HEK293 (cell line): ENCODE data around the gene MEF2C.

Source experiments
- GLI2 ChIP-seq: fragments of 450-650 bp; formaldehyde crosslinking; IDR thresholded peaks from 2 replicates; pipeline ENCODE4; 2017; ENCODE audit warnings: missing biosample characterization, missing genetic modification characterization, low read depth, borderline replicate concordance
- HIC1 ChIP-seq: fragments of 450-650 bp; formaldehyde crosslinking; IDR thresholded peaks from 2 replicates; pipeline ENCODE4 v1.5.1; 2016; ENCODE audit warnings: missing biosample characterization, missing genetic modification characterization
- KLF7 ChIP-seq: fragments of 450-650 bp; formaldehyde crosslinking; IDR thresholded peaks from 2 replicates; pipeline ENCODE4 v1.5.1; 2016; ENCODE audit warnings: missing biosample characterization, missing genetic modification characterization, borderline replicate concordance
- KLF9 ChIP-seq: fragments of 450-650 bp; formaldehyde crosslinking; IDR thresholded peaks from 2 replicates; pipeline ENCODE4 v1.5.1; 2016; ENCODE audit warnings: missing biosample characterization, missing genetic modification characterization, low read depth
- PRDM10 ChIP-seq: fragments of 450-650 bp; formaldehyde crosslinking; IDR thresholded peaks from 2 replicates; pipeline ENCODE4 v1.5.1; 2016; ENCODE audit warnings: missing biosample characterization, missing genetic modification characterization
- REST ChIP-seq: fragments of 450-650 bp; formaldehyde crosslinking; IDR thresholded peaks from 2 replicates; pipeline ENCODE4 v1.5.1; 2016; ENCODE audit warnings: missing biosample characterization, missing genetic modification characterization
- SALL2 ChIP-seq: fragments of 450-650 bp; formaldehyde crosslinking; IDR thresholded peaks from 2 replicates; pipeline ENCODE4 v1.5.0; 2017; ENCODE audit warnings: missing biosample characterization, mild to moderate bottlenecking, missing genetic modification characterization, borderline replicate concordance
- SP3 ChIP-seq: fragments of 450-650 bp; formaldehyde crosslinking; IDR thresholded peaks from 2 replicates; pipeline ENCODE4 v1.5.1; 2016; ENCODE audit warnings: missing biosample characterization, missing genetic modification characterization
- ZEB2 ChIP-seq: fragments of 450-650 bp; formaldehyde crosslinking; IDR thresholded peaks from 2 replicates; pipeline ENCODE4 v1.5.1; 2016; ENCODE audit warnings: missing biosample characterization, missing genetic modification characterization
- ZNF221 ChIP-seq: fragments of 450-650 bp; formaldehyde crosslinking; IDR thresholded peaks from 2 replicates; pipeline ENCODE4 v1.5.1; 2017; ENCODE audit warnings: missing biosample characterization, missing genetic modification characterization, borderline replicate concordance
- ZNF248 ChIP-seq: fragments of 450-650 bp; formaldehyde crosslinking; IDR thresholded peaks from 2 replicates; pipeline ENCODE4 v1.5.1; 2017; ENCODE audit warnings: missing biosample characterization, missing genetic modification characterization
- ZNF266 ChIP-seq: fragments of 450-650 bp; formaldehyde crosslinking; IDR thresholded peaks from 2 replicates; pipeline ENCODE4 v1.5.1; 2016; ENCODE audit warnings: missing biosample characterization, missing genetic modification characterization, low read depth
- ZNF366 ChIP-seq: fragments of 450-650 bp; formaldehyde crosslinking; conservative IDR thresholded peaks from 2 replicates; pipeline ENCODE4 v1.5.1; 2016; ENCODE audit warnings: missing biosample characterization, missing genetic modification characterization
- ZNF394 ChIP-seq: fragments of 450-650 bp; formaldehyde crosslinking; IDR thresholded peaks from 2 replicates; pipeline ENCODE4 v1.5.1; 2016; ENCODE audit warnings: missing biosample characterization, missing genetic modification characterization, mild to moderate bottlenecking, moderate library complexity, borderline replicate concordance
- ZNF510 ChIP-seq: fragments of 450-650 bp; formaldehyde crosslinking; IDR thresholded peaks from 2 replicates; pipeline ENCODE4 v1.5.1; 2018; ENCODE audit warnings: mild to moderate bottlenecking, missing genetic modification characterization, missing biosample characterization; ENCODE audit not compliant: insufficient replicate concordance
- ZNF521 ChIP-seq: fragments of 450-650 bp; formaldehyde crosslinking; IDR thresholded peaks from 2 replicates; pipeline ENCODE4 v1.5.1; 2017; ENCODE audit warnings: missing biosample characterization, mild to moderate bottlenecking, missing genetic modification characterization
- ZNF530 ChIP-seq: fragments of 450-650 bp; formaldehyde crosslinking; IDR thresholded peaks from 2 replicates; pipeline ENCODE4 v1.5.1; 2016; ENCODE audit warnings: low read depth, missing biosample characterization, missing genetic modification characterization
- ZNF548 ChIP-seq: fragments of 450-650 bp; formaldehyde crosslinking; IDR thresholded peaks from 2 replicates; pipeline ENCODE4 v1.5.1; 2016; ENCODE audit warnings: missing biosample characterization, missing genetic modification characterization
- ZNF555 ChIP-seq: fragments of 450-650 bp; formaldehyde crosslinking; conservative IDR thresholded peaks from 2 replicates; pipeline ENCODE4 v1.5.1; 2017; ENCODE audit warnings: missing biosample characterization, mild to moderate bottlenecking, missing genetic modification characterization, inconsistent platforms
- ZNF626 ChIP-seq: fragments of 450-650 bp; sonication (Bioruptor Pico); formaldehyde crosslinking; IDR thresholded peaks from 2 replicates; pipeline ENCODE4 v1.5.1; 2018; ENCODE audit warnings: missing biosample characterization, missing genetic modification characterization, inconsistent platforms
- ZNF654 ChIP-seq: fragments of 450-650 bp; formaldehyde crosslinking; IDR thresholded peaks from 2 replicates; pipeline ENCODE4 v1.5.1; 2016; ENCODE audit warnings: low read depth, missing biosample characterization, missing genetic modification characterization
- ZNF777 ChIP-seq: fragments of 450-650 bp; formaldehyde crosslinking; IDR thresholded peaks from 2 replicates; pipeline ENCODE4 v1.5.1; 2017; ENCODE audit warnings: missing biosample characterization, missing genetic modification characterization, borderline replicate concordance
- ZSCAN23 ChIP-seq: fragments of 450-650 bp; formaldehyde crosslinking; IDR thresholded peaks from 2 replicates; pipeline ENCODE4 v1.5.1; 2016; ENCODE audit warnings: missing biosample characterization, missing genetic modification characterization
- TF ChIP-seq, protein P1 (sequence below): sonication (generic); formaldehyde crosslinking; IDR thresholded peaks from 2 replicates; pipeline ENCODE4 v1.8.1; 2022; ENCODE audit warnings: mild to moderate bottlenecking, moderate library complexity, missing genetic modification reagents
- TF ChIP-seq, protein P2 (sequence below): fragments of 450-650 bp; formaldehyde crosslinking; IDR thresholded peaks from 2 replicates; pipeline ENCODE4 v1.5.1; 2017; ENCODE audit warnings: missing biosample characterization, mild to moderate bottlenecking, missing genetic modification characterization, moderate library complexity

Gene MEF2C

DNA sequence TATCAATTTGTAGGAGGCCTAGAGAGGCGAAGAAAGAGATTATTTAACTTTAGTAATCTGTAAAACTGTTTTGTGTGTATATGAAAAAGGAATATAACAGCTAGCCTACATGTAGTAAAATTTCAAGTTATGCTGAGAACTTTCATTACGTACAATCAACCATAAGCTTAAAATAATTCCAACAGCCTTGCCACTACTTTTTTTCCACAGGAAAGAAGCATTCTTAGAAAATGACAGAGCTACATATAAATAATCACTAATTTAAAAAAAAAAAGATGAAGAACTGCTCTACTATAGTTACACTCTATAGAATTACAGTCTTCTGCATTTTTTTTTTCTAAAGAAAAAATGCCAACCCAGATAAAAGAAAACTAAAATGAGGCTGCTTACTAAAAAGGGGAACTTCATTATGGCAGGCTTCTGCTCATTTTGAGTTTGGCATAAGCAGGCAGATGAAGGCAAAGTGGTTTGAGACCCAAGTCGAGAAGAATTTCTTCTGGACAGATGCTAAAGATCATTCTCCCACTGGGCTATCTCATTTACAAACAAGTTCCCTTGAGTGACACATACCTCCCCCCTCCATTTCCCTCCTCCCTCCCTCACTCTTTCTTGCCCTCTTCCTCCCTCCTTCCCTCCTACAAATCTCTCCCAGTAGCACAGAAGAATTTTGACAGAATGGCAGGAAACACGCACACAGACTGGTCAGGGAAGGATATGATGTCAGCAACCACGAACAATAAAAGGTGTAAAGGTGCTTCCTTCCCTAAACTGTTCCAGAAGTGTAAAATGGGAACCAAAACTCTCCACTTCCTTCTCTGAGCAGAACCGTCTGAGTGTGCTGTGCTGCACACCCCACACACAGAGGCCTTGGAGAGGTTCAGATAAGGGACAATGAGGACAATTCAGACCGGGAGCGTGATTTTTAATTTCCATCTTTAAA lies 56.1 kb downstream of the MEF2C start (continued):
- TF ChIP-seq HIC1 (tag by site-specific recombination) (no peak), ZNF366 (tag by site-specific recombination) (peak; percentile 94), ZSCAN23 (no peak), KLF9 (tag by site-specific recombination) (no peak), GLI2 (no peak), KLF7 (tag by site-specific recombination) (no peak), ZNF521 (tag by site-specific recombination) (no peak), ZNF654 (tag by site-specific recombination) (no peak), ZNF626 (tag by site-specific recombination) (no peak), REST (no peak), ZNF530 (tag by site-specific recombination) (no peak), ZEB2 (tag by site-specific recombination) (peak; percentile 42), ZNF555 (tag by site-specific recombination) (no peak), ZNF510 (tag by site-specific recombination) (no peak), ZNF266 (no peak), ZNF394 (tag by site-specific recombination) (no peak), ZNF248 (tag by site-specific recombination) (no peak), ZNF548 (no peak), SALL2 (tag by site-specific recombination) (no peak), SP3 (tag by site-specific recombination) (no peak), ZNF777 (no peak), ZNF221 (tag by site-specific recombination) (no peak), PRDM10 (tag by site-specific recombination) (peak; percentile 83)
- TF ChIP-seq, protein P1, sequence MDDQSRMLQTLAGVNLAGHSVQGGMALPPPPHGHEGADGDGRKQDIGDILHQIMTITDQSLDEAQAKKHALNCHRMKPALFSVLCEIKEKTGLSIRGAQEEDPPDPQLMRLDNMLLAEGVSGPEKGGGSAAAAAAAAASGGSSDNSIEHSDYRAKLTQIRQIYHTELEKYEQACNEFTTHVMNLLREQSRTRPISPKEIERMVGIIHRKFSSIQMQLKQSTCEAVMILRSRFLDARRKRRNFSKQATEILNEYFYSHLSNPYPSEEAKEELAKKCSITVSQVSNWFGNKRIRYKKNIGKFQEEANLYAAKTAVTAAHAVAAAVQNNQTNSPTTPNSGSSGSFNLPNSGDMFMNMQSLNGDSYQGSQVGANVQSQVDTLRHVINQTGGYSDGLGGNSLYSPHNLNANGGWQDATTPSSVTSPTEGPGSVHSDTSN = no peak
- TF ChIP-seq, protein P2, sequence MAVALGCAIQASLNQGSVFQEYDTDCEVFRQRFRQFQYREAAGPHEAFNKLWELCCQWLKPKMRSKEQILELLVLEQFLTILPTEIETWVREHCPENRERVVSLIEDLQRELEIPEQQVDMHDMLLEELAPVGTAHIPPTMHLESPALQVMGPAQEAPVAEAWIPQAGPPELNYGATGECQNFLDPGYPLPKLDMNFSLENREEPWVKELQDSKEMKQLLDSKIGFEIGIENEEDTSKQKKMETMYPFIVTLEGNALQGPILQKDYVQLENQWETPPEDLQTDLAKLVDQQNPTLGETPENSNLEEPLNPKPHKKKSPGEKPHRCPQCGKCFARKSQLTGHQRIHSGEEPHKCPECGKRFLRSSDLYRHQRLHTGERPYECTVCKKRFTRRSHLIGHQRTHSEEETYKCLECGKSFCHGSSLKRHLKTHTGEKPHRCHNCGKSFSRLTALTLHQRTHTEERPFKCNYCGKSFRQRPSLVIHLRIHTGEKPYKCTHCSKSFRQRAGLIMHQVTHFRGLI (tag by site-specific recombination) = no peak
